ENCODE data around the gene PXYLP1. TPM values are rescaled to one million over a fixed set of nuclear protein-coding genes. Genes with fewer than 3 reads are reported as not detected.
"Not testable (repeated sequence)": the region's sequence is repeated elsewhere in the genome, so short reads cannot be mapped to it uniquely, and the experiment has no call there.

The PXYLP1 gene
- polyA plus RNA-seq, 3 donors = 32.2 to 35.6 (median 34.3) TPM

GRCh38 chr3:141305436-141305835, 73.8 kb downstream of the PXYLP1 start:
- DNase-seq (ENCODE audit: extremely low read depth in 1 of 11, low read depth in 9 of 11, low spot score in 4 of 11) = no peak

DNA sequence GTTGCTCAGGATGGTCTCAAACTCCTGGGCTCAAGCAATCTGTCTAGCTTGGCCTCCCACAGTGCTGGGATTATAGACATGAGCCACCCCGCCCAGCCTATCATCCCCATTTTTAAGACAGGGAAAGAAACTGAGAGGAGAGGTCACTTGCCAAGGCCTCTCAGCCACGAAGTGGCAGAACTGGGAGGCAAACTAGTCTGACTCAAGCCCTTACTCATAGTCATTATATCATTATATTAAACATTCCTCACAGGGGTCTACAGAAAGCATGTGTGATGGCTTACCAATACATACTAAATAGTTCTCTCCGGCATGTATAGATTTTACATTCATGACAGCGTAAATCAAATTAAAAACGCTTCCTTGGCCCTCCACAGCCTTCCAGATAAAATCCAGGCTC, 74.7 kb downstream of the PXYLP1 start:
- DNase-seq (ENCODE audit: extremely low read depth in 1 of 11, low read depth in 9 of 11, low spot score in 4 of 11) = no peak

DNA sequence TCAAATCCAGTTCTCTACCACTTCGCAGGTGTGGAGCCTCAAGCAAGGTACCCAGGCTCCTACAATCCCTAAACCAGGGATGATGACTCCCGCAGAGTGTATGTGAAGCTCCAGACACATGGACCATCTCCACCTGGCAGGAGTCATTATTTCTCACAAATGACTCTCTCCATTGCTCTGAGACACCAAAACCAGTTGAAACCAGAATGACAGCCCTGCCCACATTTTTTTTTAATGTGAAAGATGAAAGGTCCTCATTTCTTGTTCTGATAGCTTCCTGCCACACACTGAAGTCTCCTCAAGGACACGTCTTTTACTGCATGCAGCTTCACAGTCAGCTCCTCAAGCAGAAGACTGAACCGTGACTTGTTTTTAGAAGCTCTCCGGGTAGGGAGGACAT, 75.3 kb downstream of the PXYLP1 start:
- DNase-seq (ENCODE audit: extremely low read depth in 1 of 11, low read depth in 9 of 11, low spot score in 4 of 11) = no peak

- no peak for DNase-seq (ENCODE audit: extremely low read depth in 1 of 11, low read depth in 9 of 11, low spot score in 4 of 11)
Observed at GRCh38 chr3:141307351-141308059, 75.9 kb downstream of the PXYLP1 start.

GRCh38 chr3:141308588-141309218, 77.1 kb downstream of the PXYLP1 start:
- peak in 8 of 11 donors; percentile 23 to 62 (median 51) for DNase-seq (ENCODE audit: extremely low read depth in 1 of 11, low read depth in 9 of 11, low spot score in 4 of 11)

DNA sequence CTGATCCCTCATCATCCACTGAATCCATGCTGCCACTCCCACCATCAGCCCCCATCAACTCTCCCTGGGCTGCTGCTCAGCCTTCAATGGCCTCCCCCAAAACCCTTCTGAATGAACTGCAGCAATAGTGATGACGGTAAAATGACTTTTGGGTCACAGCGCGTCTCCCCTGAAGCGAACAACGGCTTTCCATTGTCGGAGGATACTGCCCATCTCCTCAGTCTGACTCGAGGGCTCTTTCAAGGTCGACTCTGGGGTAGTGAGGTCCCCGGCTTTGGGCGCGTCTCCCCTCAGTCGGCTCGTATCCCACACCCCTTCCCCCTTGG, 79.5 kb downstream of the PXYLP1 start:
- peak in 1 of 11 donors; percentile 17 for DNase-seq (ENCODE audit: extremely low read depth in 1 of 11, low read depth in 9 of 11, low spot score in 4 of 11)

DNA sequence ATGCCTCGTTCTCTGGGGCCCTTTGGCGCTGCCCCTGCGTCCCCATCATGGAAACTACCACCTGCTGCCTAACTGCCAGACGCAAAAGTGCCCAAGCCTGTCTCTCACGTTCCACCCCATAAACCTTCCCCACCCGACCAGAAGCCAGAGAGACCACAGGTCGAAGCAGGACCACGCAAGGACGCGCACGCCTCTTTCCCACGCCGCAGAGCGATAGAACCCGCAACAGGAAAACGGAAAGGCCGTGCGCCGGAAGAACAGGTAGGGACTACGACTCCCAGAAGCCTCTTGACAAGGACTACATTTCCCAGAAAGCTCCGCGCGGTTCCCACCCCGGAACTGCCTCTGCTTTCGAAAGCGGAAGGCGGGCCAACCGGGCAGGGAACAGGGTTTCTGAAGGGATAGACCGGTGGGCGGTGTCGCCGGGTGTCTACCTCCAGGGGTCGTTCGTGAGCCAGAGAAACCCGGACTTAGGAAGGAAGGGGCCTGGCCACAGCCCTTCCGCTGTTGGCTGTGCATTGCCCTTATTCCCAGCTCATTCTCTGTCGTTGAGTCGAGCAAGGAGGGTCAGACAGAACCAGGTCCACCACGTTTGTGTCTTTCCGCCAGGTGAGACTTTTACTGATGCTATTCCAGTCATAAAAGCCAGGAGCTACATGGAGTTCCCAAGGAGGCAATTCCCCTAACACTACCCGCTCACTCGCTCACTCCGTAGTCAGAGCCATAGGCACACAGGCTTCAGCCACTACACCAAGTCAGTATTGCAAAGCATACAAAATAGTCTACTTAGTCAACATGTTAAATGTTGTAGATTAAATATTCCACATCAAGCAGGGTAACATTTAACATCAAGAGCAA, 80.1 kb downstream of the PXYLP1 start:
- DNase-seq (ENCODE audit: extremely low read depth in 1 of 11, low read depth in 9 of 11, low spot score in 4 of 11) = peak; percentile 94 to 97 (median 96)

- no peak for DNase-seq (ENCODE audit: extremely low read depth in 1 of 11, low read depth in 9 of 11, low spot score in 4 of 11)
Observed at GRCh38 chr3:141312354-141313092, 80.9 kb downstream of the PXYLP1 start.

DNA sequence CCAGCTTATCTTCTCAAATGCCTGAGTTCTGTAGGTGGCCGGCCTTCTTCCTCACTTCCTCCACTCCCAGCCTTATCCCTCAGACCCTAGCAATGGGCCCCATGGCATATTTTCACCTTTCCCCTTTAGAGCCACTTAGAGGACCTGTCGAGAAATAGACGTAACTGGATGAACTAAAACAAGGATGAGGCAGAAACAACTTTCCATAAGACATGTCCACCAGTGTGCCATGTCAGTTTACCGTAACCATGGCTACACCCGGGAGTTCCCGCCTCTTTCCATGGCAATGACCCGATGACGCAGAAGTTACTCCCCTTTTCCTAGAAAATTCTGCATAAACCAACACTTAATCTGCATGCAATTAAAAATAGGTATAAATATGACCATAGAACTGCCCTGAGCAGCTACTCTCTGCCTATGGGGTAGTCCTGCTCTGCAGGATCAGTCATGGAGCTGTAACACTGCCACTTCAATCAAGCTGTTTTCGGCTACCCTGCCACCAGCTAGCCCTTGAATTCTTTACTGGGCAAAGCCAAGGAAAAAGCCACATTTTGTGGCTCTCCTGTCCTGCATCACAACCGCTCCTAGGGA, 81.6 kb downstream of the PXYLP1 start:
- DNase-seq (ENCODE audit: extremely low read depth in 1 of 11, low read depth in 9 of 11, low spot score in 4 of 11) = no peak

DNA sequence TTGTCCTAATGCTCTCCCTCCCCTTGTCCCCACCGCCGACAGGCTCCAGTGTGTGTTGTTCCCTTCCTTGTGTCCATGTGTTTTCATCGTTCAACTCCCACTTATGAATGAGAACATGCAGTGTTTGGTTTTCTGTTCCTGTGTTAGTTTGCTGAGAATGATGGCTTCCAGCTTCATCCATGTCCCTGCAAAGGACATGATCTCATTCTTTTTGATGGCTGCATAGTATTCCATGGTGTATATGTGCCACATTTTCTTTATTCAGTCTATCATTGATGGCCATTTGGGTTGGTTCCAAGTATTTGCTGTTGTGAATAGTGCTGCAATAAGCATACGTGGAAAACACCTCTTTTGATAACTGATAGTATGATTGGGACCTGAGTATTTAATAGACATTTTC, 82.8 kb downstream of the PXYLP1 start:
- DNase-seq (ENCODE audit: extremely low read depth in 1 of 11, low read depth in 9 of 11, low spot score in 4 of 11) = not testable (repeated sequence)

GRCh38 chr3:141316851-141317250, 85.2 kb downstream of the PXYLP1 start:
- DNase-seq (ENCODE audit: extremely low read depth in 1 of 11, low read depth in 9 of 11, low spot score in 4 of 11) = no peak

DNA sequence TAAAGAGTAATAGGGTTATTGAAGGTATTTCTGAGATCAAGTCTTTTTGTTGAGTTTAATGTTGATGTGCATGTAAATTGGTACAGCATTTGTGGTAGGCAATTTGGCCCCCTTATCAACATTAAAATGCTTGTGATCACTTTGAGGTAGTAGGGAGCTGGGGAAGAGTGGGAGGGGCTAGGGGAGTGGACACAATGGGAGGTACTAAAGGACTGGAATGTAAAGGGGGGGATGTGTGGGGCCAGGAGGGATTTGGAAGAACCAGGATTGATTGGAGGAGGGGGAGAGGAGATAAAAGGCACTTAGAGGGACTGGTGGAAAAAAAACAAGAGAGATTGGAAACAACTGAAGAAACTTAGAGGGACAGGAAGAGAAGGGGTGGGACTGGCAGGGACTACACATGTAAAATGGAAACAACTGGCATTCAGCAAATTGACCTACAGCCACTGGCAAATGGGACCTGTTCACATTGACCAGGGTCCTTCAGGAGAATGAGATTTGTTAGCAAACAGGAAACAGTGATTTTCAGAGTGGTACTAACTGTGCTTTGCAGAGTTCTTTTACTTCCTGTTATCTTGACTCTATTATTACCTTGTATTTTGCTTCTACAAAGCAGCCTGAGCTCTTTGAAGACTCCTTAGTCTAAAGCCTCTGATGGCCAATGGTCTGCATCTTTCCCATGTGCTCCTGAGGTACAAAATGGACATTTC, 88.9 kb downstream of the PXYLP1 start:
- DNase-seq (ENCODE audit: extremely low read depth in 1 of 11, low read depth in 9 of 11, low spot score in 4 of 11) = no peak

GRCh38 chr3:141321109-141321497, 89.5 kb downstream of the PXYLP1 start:
- no peak for DNase-seq (ENCODE audit: extremely low read depth in 1 of 11, low read depth in 9 of 11, low spot score in 4 of 11)

- DNase-seq (ENCODE audit: extremely low read depth in 1 of 11, low read depth in 9 of 11, low spot score in 4 of 11) = no peak
Observed at GRCh38 chr3:141323936-141324704, 92.5 kb downstream of the PXYLP1 start.

DNA sequence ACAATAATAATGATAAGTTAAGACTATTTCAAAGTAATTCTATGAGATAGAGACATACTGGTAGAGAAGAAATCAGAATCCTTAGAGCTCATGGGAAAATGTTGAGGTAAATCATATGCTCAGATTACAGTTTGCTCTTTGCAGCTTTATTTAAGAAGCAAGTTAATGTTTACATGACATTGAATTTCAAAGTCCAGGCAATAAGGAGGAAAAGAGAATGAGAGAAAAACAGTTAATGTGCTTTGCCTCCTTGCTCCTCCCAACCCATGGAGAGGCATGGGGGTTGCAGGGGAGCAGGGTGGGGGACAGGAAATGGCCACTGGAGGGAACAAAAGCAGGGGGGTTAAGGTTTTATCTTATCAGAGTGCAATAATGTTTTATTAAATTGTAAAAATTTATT, 94.5 kb downstream of the PXYLP1 start:
- peak in 3 of 11 donors; percentile 15 to 61 (median 41) for DNase-seq (ENCODE audit: extremely low read depth in 1 of 11, low read depth in 9 of 11, low spot score in 4 of 11)

GRCh38 chr3:141326626-141327025, 95.0 kb downstream of the PXYLP1 start:
- DNase-seq (ENCODE audit: extremely low read depth in 1 of 11, low read depth in 9 of 11, low spot score in 4 of 11) = no peak

- no peak for DNase-seq (ENCODE audit: extremely low read depth in 1 of 11, low read depth in 9 of 11, low spot score in 4 of 11)
Observed at GRCh38 chr3:141328286-141329166, 96.9 kb downstream of the PXYLP1 start.
